Neural progenitor cell (in vitro differentiated cells): Measurements from ENCODE around the gene HMGB1. TPM values are rescaled to one million over a fixed set of nuclear protein-coding genes. Genes with fewer than 3 reads are reported as not detected.

Experiments
- DNase-seq: peaks from one replicate; pipeline ENCODE4 v3.0.0-alpha.2; 2016; ENCODE audit warnings: low spot score
- H2AFZ ChIP-seq: fragments of 200-600 bp; sonication (generic); replicated peaks from 2 replicates; pipeline ENCODE4 v1.6.1; 2016; ENCODE audit warnings: antibody characterized with exemption
- H3F3A ChIP-seq: fragments of 200-600 bp; sonication (generic); 2 replicates; pipeline ENCODE4 v1.6.1; 2016; ENCODE audit warnings: antibody characterized with exemption, low read depth
- H3K27ac ChIP-seq: fragments of 200-600 bp; sonication (generic); 2 replicates; pipeline ENCODE4 v1.5.1; 2016; ENCODE audit warnings: mild to moderate bottlenecking
- H3K27me3 ChIP-seq: fragments of 200-600 bp; sonication (generic); 2 replicates; pipeline ENCODE4 v1.6.1; 2016; ENCODE audit warnings: mild to moderate bottlenecking, moderate library complexity
- H3K36me3 ChIP-seq: fragments of 200-600 bp; sonication (generic); 2 replicates; pipeline ENCODE4 v1.5.1; 2016
- H3K4me1 ChIP-seq: fragments of 200-600 bp; sonication (generic); 2 replicates; pipeline ENCODE4 v1.6.1; 2016; ENCODE audit warnings: mixed run types
- H3K4me2 ChIP-seq: fragments of 200-600 bp; sonication (generic); 2 replicates; pipeline ENCODE4 v1.6.1; 2016
- H3K4me3 ChIP-seq: fragments of 200-600 bp; sonication (generic); 2 replicates; pipeline ENCODE4 v1.5.1; 2016
- H3K79me2 ChIP-seq: fragments of 200-600 bp; sonication (generic); 2 replicates; pipeline ENCODE4 v1.6.1; 2016; ENCODE audit warnings: low read depth
- H3K9ac ChIP-seq: fragments of 200-600 bp; sonication (generic); 2 replicates; pipeline ENCODE4 v1.6.1; 2016
- H3K9me3 ChIP-seq: fragments of 200-600 bp; sonication (generic); 2 replicates; pipeline ENCODE4 v1.5.1; 2016; ENCODE audit warnings: low read depth
- H4K20me1 ChIP-seq: fragments of 200-600 bp; sonication (generic); 2 replicates; pipeline ENCODE4 v1.6.1; 2016; ENCODE audit warnings: low read depth
- H3K27ac Mint-ChIP-seq: 3 replicates; pipeline ENCODE4 v1.8.0; 2021; ENCODE audit warnings: mixed read lengths
- H3K27me3 Mint-ChIP-seq: 2 replicates; pipeline ENCODE4 v1.8.0; 2022; ENCODE audit warnings: low read depth, mild to moderate bottlenecking, inconsistent platforms, moderate library complexity, mixed read lengths; ENCODE audit not compliant: insufficient read depth
- H3K36me3 Mint-ChIP-seq: 3 replicates; pipeline ENCODE4 v1.8.0; 2021; ENCODE audit warnings: mixed read lengths
- H3K4me1 Mint-ChIP-seq: 3 replicates; pipeline ENCODE4 v1.8.0; 2021; ENCODE audit warnings: mixed read lengths
- H3K4me3 Mint-ChIP-seq: 3 replicates; pipeline ENCODE4 v1.8.0; 2021; ENCODE audit warnings: mild to moderate bottlenecking, moderate library complexity, mixed read lengths
- H3K9me3 Mint-ChIP-seq: 3 replicates; pipeline ENCODE4 v1.8.0; 2020; ENCODE audit warnings: mixed read lengths
- EZH2 ChIP-seq: fragments of 200-600 bp; sonication (generic); IDR thresholded peaks from 2 replicates; pipeline ENCODE4 v1.6.1; 2017; ENCODE audit warnings: antibody characterized with exemption, mild to moderate bottlenecking, moderate library complexity
- EZH2phosphoT487 ChIP-seq: fragments of 200-600 bp; sonication (generic); IDR thresholded peaks from 2 replicates; pipeline ENCODE4 v1.6.1; 2017; ENCODE audit warnings: antibody characterized with exemption
- total RNA-seq: library from RNA; depleted of rRNA; stranded (reverse); fragments of >200 nt; gene quantifications from 2 replicates; pipeline ENCODE4 v1.2.3, GENCODE V29; 2015; ENCODE audit warnings: low replicate concordance
- TF ChIP-seq, protein P1 (sequence below): fragments of 200-600 bp; sonication (generic); IDR thresholded peaks from 2 replicates; pipeline ENCODE4 v1.5.1; 2017; ENCODE audit warnings: antibody characterized with exemption, mild to moderate bottlenecking

HMGB1 gene
- total RNA-seq, 1 donor from 2014 or later: 1,493 TPM

DNA sequence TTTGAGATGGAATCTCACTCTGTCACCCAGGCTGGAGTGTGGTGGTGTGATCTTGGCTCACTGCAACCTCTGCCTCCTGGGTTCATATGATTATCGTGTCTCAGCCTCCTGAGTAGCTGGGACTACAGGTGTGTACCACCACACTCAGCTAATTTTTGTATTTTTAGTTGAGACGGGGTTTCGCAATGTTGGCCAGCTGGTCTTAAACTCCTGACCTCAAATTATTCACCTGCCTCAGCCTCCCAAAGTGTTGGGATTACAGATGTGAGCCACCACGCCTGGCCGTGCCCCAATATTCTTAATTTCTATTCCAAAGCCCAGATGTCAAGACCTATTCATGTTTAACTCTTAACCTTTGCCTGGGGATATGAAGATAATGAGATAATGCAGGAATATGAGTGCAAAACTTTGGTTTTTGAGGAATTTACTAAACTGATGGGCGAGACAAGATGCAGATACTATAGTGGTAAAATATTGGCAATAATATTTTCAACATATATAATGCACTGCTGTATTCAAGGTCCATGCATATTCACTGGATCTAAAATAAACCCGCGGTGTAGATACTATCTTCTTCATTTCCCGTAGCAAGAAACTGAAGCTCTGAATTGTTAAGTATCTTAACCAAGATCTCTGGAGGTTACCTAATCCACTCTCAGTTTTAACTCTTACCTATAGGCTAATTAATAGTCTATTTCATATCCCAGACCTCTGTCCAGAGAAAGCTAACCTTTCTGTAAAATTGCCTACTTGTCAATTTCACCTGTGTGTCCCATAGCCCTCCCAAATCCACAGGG lies 43.7 kb upstream of the HMGB1 start:
- H3K9me3 ChIP-seq: no peaks in the 10 kb centered on the region
- no peak overlapping the region for H3K4me3 ChIP-seq
- H4K20me1 ChIP-seq: no peaks in the 10 kb centered on the region
- no peak overlapping the region for H3K4me2 ChIP-seq
- H3K79me2 ChIP-seq: no peaks in the 10 kb centered on the region
- Mint-ChIP-seq H3K9me3 (no peaks in the 10 kb centered on the region), H3K27ac (no peak overlapping the region), H3K4me3 (no peak overlapping the region), H3K36me3 (no peaks in the 10 kb centered on the region), H3K4me1 (no peaks in the 10 kb centered on the region), H3K27me3 (peaks cover 4% of the 10 kb centered on the region)
- no peaks in the 10 kb centered on the region for H3K4me1 ChIP-seq
- H3K27ac ChIP-seq: no peak overlapping the region
- no peak overlapping the region for H2AFZ ChIP-seq
- H3K36me3 ChIP-seq: no peaks in the 10 kb centered on the region
- no peaks in the 10 kb centered on the region for H3F3A ChIP-seq
- H3K27me3 ChIP-seq: no peaks in the 10 kb centered on the region
- no peak for TF ChIP-seq EZH2phosphoT487
- TF ChIP-seq, protein P1, sequence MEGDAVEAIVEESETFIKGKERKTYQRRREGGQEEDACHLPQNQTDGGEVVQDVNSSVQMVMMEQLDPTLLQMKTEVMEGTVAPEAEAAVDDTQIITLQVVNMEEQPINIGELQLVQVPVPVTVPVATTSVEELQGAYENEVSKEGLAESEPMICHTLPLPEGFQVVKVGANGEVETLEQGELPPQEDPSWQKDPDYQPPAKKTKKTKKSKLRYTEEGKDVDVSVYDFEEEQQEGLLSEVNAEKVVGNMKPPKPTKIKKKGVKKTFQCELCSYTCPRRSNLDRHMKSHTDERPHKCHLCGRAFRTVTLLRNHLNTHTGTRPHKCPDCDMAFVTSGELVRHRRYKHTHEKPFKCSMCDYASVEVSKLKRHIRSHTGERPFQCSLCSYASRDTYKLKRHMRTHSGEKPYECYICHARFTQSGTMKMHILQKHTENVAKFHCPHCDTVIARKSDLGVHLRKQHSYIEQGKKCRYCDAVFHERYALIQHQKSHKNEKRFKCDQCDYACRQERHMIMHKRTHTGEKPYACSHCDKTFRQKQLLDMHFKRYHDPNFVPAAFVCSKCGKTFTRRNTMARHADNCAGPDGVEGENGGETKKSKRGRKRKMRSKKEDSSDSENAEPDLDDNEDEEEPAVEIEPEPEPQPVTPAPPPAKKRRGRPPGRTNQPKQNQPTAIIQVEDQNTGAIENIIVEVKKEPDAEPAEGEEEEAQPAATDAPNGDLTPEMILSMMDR: no peak
- no peak for DNase-seq
- H3K9ac ChIP-seq: no peak overlapping the region

DNA sequence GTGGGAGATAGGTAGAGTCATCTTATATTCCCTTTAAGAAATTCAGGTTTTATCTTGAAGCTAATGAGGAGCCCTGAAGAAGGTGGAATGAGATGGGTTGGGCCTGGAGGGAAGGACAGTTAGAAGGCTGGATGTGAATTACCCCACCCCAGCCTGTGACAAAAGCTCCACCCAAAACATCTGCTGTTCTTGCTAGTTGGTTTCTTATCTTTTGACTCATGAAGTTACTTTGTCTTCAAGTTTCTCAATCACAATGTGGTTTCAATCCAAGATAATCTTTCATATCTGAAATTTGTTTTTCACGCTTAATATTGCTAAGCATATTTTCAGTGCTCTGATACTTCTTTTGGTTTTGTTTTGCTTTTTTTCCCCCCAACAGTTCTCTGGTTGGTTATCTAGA lies 38.3 kb upstream of the HMGB1 start:
- DNase-seq: no peak
- Histone ChIP-seq H3F3A (no peaks in the 10 kb centered on the region), H3K9ac (no peak overlapping the region), H3K4me3 (no peak overlapping the region), H3K4me1 (no peaks in the 10 kb centered on the region), H3K4me2 (no peak overlapping the region), H3K27ac (no peak overlapping the region), H2AFZ (no peak overlapping the region), H3K9me3 (no peaks in the 10 kb centered on the region), H4K20me1 (no peaks in the 10 kb centered on the region), H3K79me2 (no peaks in the 10 kb centered on the region), H3K27me3 (no peaks in the 10 kb centered on the region), H3K36me3 (no peaks in the 10 kb centered on the region)
- Mint-ChIP-seq H3K27me3 (peaks cover 7% of the 10 kb centered on the region), H3K4me1 (no peaks in the 10 kb centered on the region), H3K27ac (no peak overlapping the region), H3K4me3 (no peak overlapping the region), H3K9me3 (no peaks in the 10 kb centered on the region), H3K36me3 (no peaks in the 10 kb centered on the region)
- TF ChIP-seq, protein P1: no peak
- TF ChIP-seq EZH2phosphoT487 (no peak), EZH2 (no peak)

DNA sequence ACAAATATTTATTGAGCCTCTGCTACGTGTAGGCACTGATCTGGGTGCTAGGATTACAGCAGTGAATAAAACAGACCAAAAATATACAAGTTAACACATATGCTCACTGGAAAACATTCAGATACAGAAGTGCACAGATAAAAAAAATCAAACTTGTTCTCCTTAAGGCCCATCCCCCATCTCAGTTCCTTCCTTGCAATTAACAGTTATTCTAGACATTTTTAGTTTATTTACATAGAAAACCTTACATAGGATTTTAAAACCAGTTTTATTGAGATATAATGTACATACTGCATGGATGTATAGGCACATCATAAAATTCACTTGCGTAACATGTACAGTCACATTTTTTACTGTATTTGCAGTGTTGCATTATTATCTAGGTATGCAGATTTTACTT lies 36.5 kb upstream of the HMGB1 start:
- no peaks in the 10 kb centered on the region for H3K79me2 ChIP-seq
- H3F3A ChIP-seq: no peaks in the 10 kb centered on the region
- no peaks in the 10 kb centered on the region for H4K20me1 ChIP-seq
- H3K4me1 ChIP-seq: no peaks in the 10 kb centered on the region
- H3K9me3 ChIP-seq: no peaks in the 10 kb centered on the region
- no peaks in the 10 kb centered on the region for H3K36me3 ChIP-seq
- TF ChIP-seq, protein P1: no peak
- no peak for TF ChIP-seq EZH2
- no peak for TF ChIP-seq EZH2phosphoT487
- Mint-ChIP-seq H3K27ac (no peak overlapping the region), H3K4me3 (no peak overlapping the region), H3K36me3 (no peaks in the 10 kb centered on the region), H3K27me3 (peaks cover 7% of the 10 kb centered on the region), H3K4me1 (no peaks in the 10 kb centered on the region), H3K9me3 (no peaks in the 10 kb centered on the region)
- no peak for DNase-seq
- H3K4me3 ChIP-seq: no peak overlapping the region
- H3K27me3 ChIP-seq: no peaks in the 10 kb centered on the region
- H3K9ac ChIP-seq: no peak overlapping the region
- no peak overlapping the region for H3K27ac ChIP-seq
- H3K4me2 ChIP-seq: no peak overlapping the region
- no peak overlapping the region for H2AFZ ChIP-seq
